Measurements from ENCODE around the gene LYSMD2. TPM values are rescaled to one million over a fixed set of nuclear protein-coding genes. Genes with fewer than 3 reads are reported as not detected.

Gene LYSMD2
- total RNA-seq, 1 donor from 2014 or later: 1.8 TPM

DNA sequence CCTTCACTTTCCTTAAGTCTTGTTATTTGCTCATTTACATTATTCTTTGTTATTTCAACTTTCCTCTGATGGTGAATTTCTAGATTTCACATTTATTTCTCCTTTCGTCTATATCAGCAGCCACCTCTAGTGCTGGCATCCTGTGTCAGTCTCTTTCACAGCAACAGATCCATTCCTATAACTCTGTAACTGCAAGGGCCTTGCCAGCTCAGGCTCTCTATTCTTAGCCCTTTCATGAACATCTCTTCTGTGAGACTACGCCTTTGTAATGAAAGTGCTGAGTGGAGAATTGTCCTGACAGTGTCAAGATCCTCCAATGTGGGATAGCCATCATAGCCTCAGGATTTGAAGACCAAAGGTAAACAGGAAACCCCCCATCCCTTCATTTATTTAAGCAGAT is 60.0 kb downstream of the LYSMD2 start:
- H3K9me3 Mint-ChIP-seq (ENCODE audit: unreplicated experiment): no peaks in the 10 kb centered on the region
- peaks cover 7% of the 10 kb centered on the region for H3K4me1 Mint-ChIP-seq (ENCODE audit: unreplicated experiment)
- H3K36me3 Mint-ChIP-seq (ENCODE audit: unreplicated experiment): no peaks in the 10 kb centered on the region
- H3K4me3 Mint-ChIP-seq (ENCODE audit: unreplicated experiment): no peak overlapping the region
- H3K27me3 Mint-ChIP-seq (ENCODE audit: unreplicated experiment): peaks cover 42% of the 10 kb centered on the region
- DNase-seq (ENCODE audit: extremely low spot score, unreplicated experiment): no peak
- no peak overlapping the region for H3K27ac Mint-ChIP-seq (ENCODE audit: unreplicated experiment)
- TF ChIP-seq, protein P1, sequence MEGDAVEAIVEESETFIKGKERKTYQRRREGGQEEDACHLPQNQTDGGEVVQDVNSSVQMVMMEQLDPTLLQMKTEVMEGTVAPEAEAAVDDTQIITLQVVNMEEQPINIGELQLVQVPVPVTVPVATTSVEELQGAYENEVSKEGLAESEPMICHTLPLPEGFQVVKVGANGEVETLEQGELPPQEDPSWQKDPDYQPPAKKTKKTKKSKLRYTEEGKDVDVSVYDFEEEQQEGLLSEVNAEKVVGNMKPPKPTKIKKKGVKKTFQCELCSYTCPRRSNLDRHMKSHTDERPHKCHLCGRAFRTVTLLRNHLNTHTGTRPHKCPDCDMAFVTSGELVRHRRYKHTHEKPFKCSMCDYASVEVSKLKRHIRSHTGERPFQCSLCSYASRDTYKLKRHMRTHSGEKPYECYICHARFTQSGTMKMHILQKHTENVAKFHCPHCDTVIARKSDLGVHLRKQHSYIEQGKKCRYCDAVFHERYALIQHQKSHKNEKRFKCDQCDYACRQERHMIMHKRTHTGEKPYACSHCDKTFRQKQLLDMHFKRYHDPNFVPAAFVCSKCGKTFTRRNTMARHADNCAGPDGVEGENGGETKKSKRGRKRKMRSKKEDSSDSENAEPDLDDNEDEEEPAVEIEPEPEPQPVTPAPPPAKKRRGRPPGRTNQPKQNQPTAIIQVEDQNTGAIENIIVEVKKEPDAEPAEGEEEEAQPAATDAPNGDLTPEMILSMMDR (IDR thresholded peaks at IDR 0.05): no peak

GRCh38 chr15:51677021-51677420 is 60.4 kb downstream of the LYSMD2 start:
- no peaks in the 10 kb centered on the region for H3K36me3 Mint-ChIP-seq (ENCODE audit: unreplicated experiment)

DNA sequence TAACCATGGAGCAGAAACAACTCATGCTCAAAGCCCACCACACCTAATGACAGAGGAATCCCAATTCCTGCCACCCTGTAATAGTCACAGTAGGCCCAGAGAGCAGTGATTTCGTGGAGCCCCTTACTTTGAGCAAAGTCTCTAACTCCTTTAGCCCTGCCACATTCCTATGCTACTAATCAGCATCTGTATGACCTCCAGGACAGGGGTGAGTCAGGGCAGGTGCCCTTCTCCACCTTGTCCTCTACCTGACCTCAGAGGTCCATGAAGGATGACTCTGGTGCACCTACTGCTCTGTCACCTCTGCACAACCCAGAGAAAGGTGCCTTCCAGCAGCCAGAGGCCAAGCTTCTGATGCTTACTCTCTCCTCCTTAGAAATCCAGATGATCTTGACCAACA is 62.2 kb downstream of the LYSMD2 start:
- H3K27ac Mint-ChIP-seq (ENCODE audit: unreplicated experiment): no peak overlapping the region
- TF ChIP-seq, protein P1 (IDR thresholded peaks at IDR 0.05): no peak
- H3K9me3 Mint-ChIP-seq (ENCODE audit: unreplicated experiment): no peaks in the 10 kb centered on the region
- H3K4me3 Mint-ChIP-seq (ENCODE audit: unreplicated experiment): no peak overlapping the region
- H3K4me1 Mint-ChIP-seq (ENCODE audit: unreplicated experiment): no peaks in the 10 kb centered on the region
- H3K27me3 Mint-ChIP-seq (ENCODE audit: unreplicated experiment): peaks cover 38% of the 10 kb centered on the region
- no peaks in the 10 kb centered on the region for H3K36me3 Mint-ChIP-seq (ENCODE audit: unreplicated experiment)
- DNase-seq (ENCODE audit: extremely low spot score, unreplicated experiment): no peak

More at GRCh38 chr15:51677021-51677420, 60.4 kb downstream of the LYSMD2 start:
- Mint-ChIP-seq H3K27ac (ENCODE audit: unreplicated experiment) (no peak overlapping the region), H3K4me1 (ENCODE audit: unreplicated experiment) (peaks cover 7% of the 10 kb centered on the region), H3K4me3 (ENCODE audit: unreplicated experiment) (no peak overlapping the region), H3K27me3 (ENCODE audit: unreplicated experiment) (peaks cover 44% of the 10 kb centered on the region), H3K9me3 (ENCODE audit: unreplicated experiment) (no peaks in the 10 kb centered on the region)
- DNase-seq (ENCODE audit: extremely low spot score, unreplicated experiment): no peak
- TF ChIP-seq, protein P1 (IDR thresholded peaks at IDR 0.05): no peak

Other genes with a start within 250 kb of the LYSMD2 start
- 27.4 and 29.5 TPM in 2 replicates for gene DMXL2, start 114.9 kb downstream of the LYSMD2 start, total RNA-seq
- not detected in 2 replicates for gene SCG3, start 56.2 kb downstream of the LYSMD2 start, total RNA-seq
- 4.3 and 6.3 TPM in 2 replicates for gene TMOD2, start 13.9 kb upstream of the LYSMD2 start, total RNA-seq
- gene TMOD3, start 92.0 kb upstream of the LYSMD2 start, total RNA-seq: 75.4 and 84.3 TPM in 2 replicates
- gene LEO1, start 234.1 kb upstream of the LYSMD2 start, total RNA-seq: 17.9 and 19.4 TPM in 2 replicates

Data from osteocyte (in vitro differentiated cells).